HepG2 (cell line): ENCODE data around the gene AMHR2. TPM values are rescaled to one million over a fixed set of nuclear protein-coding genes. Genes with fewer than 3 reads are reported as not detected.

Experiments used
- HNRNPLL ChIP-seq: fragments of 200-400 bp; formaldehyde crosslinking; IDR thresholded peaks from 2 replicates; pipeline ENCODE4 v1.6.1; 2017; ENCODE audit warnings: mild to moderate bottlenecking, low read depth, low read length; ENCODE audit not compliant: poor library complexity, severe bottlenecking
- KLF11 ChIP-seq: IDR thresholded peaks from 2 replicates; pipeline ENCODE4 v1.6.1; 2016; ENCODE audit warnings: missing compliant biosample characterization
- MAZ ChIP-seq, 2 experiments: sonication (generic) in 1 of 2; formaldehyde crosslinking in 1 of 2; IDR thresholded peaks; 2 replicates each; pipeline versions ENCODE4 v1.5.0 to v1.6.1; 2012 to 2020; ENCODE audit warnings: low read depth in 2 of 2, mild to moderate bottlenecking in 2 of 2, borderline replicate concordance in 1 of 2, improper control_type of control experiment in 1 of 2, low read length in 1 of 2, missing genetic modification reagents in 1 of 2, moderate library complexity in 1 of 2
- MTF2 ChIP-seq: sonication (generic); formaldehyde crosslinking; IDR thresholded peaks from 2 replicates; pipeline ENCODE4 v1.5.0; 2020; ENCODE audit warnings: missing genetic modification reagents, borderline replicate concordance
- NR2F6 ChIP-seq, 2 experiments: IDR thresholded peaks; 2 replicates each; pipeline ENCODE4 v1.6.1; 2016; ENCODE audit warnings: antibody characterized with exemption in 1 of 2, mild to moderate bottlenecking in 1 of 2
- POLR2AphosphoS5 ChIP-seq: IDR thresholded peaks from 2 replicates; pipeline ENCODE4 v1.6.1; 2012; ENCODE audit warnings: low read depth, low read length
- SMAD1 ChIP-seq: sonication (generic); formaldehyde crosslinking; IDR thresholded peaks from 2 replicates; pipeline ENCODE4 v1.4.0; 2020; ENCODE audit warnings: missing genetic modification reagents, low read depth, mild to moderate bottlenecking, borderline replicate concordance
- TBX2 ChIP-seq: sonication (generic); formaldehyde crosslinking; IDR thresholded peaks from 2 replicates; pipeline ENCODE4 v1.5.0; 2020; ENCODE audit warnings: missing genetic modification reagents, mild to moderate bottlenecking, borderline replicate concordance
- ZNF260 ChIP-seq: sonication (generic); formaldehyde crosslinking; IDR thresholded peaks from 2 replicates; pipeline ENCODE4 v1.4.0; 2020; ENCODE audit warnings: missing genetic modification reagents, low read depth, mild to moderate bottlenecking, borderline replicate concordance
- ZNF343 ChIP-seq: sonication (generic); formaldehyde crosslinking; IDR thresholded peaks from 2 replicates; pipeline ENCODE4 v1.4.0; 2020; ENCODE audit warnings: mild to moderate bottlenecking, missing genetic modification reagents
- ZNF44 ChIP-seq: sonication (generic); formaldehyde crosslinking; IDR thresholded peaks from 2 replicates; pipeline ENCODE4 v1.5.1; 2020; ENCODE audit warnings: mild to moderate bottlenecking, missing genetic modification reagents
- ZNF550 ChIP-seq: sonication (generic); formaldehyde crosslinking; IDR thresholded peaks from 2 replicates; pipeline ENCODE4 v1.4.0; 2020; ENCODE audit warnings: mild to moderate bottlenecking, missing genetic modification reagents, borderline replicate concordance
- ZNF75D ChIP-seq: sonication (generic); formaldehyde crosslinking; IDR thresholded peaks from 2 replicates; pipeline ENCODE4 v1.8.1; 2023; ENCODE audit warnings: missing genetic modification reagents, mild to moderate bottlenecking, borderline replicate concordance
- ZNF788 ChIP-seq: sonication (generic); formaldehyde crosslinking; IDR thresholded peaks from 2 replicates; pipeline ENCODE4 v1.5.0; 2020; ENCODE audit warnings: mild to moderate bottlenecking, missing genetic modification reagents, borderline replicate concordance
- polyA plus RNA-seq, 8 experiments: library from polyadenylated mRNA; depleted of rRNA in 3 of 8; stranded (reverse) in 7 of 8; unstranded in 1 of 8; fragments of >200 nt; fragmentation: Illumina TruSeq in 4 of 8; extraction: Trizol in 4 of 8; gene quantifications; 2 replicates each; pipeline versions ENCODE4 v1.2.1 to v1.2.3, GENCODE V29; 2011 to 2016; ENCODE audit warnings: low read depth in 4 of 8, missing spikeins in 1 of 8, mixed read lengths in 1 of 8; ENCODE audit not compliant: insufficient read depth in 1 of 8
- total RNA-seq, 5 experiments: library from RNA; depleted of rRNA; stranded (reverse); fragments of >200 nt; fragmentation: Illumina TruSeq; extraction: Trizol; gene quantifications; 2 replicates each; pipeline ENCODE4 v1.2.3, GENCODE V29; 2016; ENCODE audit warnings: low read depth in 1 of 5
- TF ChIP-seq, protein P1 (sequence below): sonication (generic); formaldehyde crosslinking; IDR thresholded peaks from 2 replicates; pipeline ENCODE4 v1.5.0; 2020; ENCODE audit warnings: mild to moderate bottlenecking, missing genetic modification reagents, borderline replicate concordance
- TF ChIP-seq, protein P2 (sequence below): sonication (generic); formaldehyde crosslinking; IDR thresholded peaks from 2 replicates; pipeline ENCODE4 v1.5.0; 2020; ENCODE audit warnings: missing genetic modification reagents
- TF ChIP-seq, protein P3 (sequence below): sonication (generic); formaldehyde crosslinking; IDR thresholded peaks from 2 replicates; pipeline ENCODE4 v1.4.0; 2020; ENCODE audit warnings: missing genetic modification reagents, mild to moderate bottlenecking, borderline replicate concordance

Gene AMHR2
- total and polyA plus RNA-seq, 2 of the 13 experiments (the other 11 are each of a cell fraction or from before 2014, with no cell fraction given): 0.24 to 0.58 TPM

DNA sequence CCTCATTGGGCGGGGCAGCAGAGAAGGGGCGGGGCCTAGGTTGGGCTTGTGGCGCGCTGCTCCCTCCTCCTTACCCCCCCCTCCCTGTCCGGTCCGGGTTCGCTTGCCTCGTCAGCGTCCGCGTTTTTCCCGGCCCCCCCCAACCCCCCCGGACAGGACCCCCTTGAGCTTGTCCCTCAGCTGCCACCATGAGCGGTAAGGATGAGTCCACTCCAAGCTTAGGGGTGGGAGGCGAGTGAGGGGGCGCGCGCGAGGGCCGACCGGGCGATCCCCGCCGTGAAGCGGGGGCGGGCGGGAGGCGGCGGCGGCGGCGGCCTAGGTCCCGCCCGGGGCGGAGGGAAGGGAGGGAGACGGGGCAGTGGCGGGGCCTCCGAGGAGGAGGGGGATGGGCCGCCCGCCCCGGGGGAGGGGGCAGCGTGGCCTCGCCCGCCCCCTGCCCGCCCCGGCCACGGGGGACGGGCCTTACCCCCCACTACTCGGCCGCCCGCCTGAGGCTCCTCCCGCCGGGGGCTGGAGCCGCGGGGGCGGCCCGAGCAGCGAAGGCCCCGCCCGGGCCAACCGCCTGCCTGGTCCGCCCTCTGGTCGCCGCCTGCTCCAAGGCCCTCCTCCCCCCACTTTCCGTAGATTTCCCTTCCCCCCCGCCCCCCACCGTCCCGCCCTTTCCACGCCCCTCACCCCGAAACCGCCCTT, 43.4 kb upstream of the AMHR2 start, which contains the start of gene SP1 (continued):
- TF ChIP-seq HNRNPLL (no peak), KLF11 (CRISPR knock-in tag) (no peak), TBX2 (no peak), ZNF260 (CRISPR knock-in tag) (no peak), NR2F6 (IDR thresholded peaks at IDR 0.05) (no peak), NR2F6 (CRISPR knock-in tag; IDR thresholded peaks at IDR 0.05) (no peak), ZNF788 (no peak), POLR2AphosphoS5 (peak; percentile 45; the same call in 1 of the 2 replicates), ZNF44 (no peak), ZNF75D (CRISPR knock-in tag) (no peak), SMAD1 (CRISPR knock-in tag) (no peak), ZNF343 (CRISPR knock-in tag) (no peak), MAZ (IDR thresholded peaks at IDR 0.05; ENCODE audit: borderline replicate concordance, low read depth, low read length) (peak; percentile 92), MAZ (CRISPR knock-in tag; IDR thresholded peaks at IDR 0.05; ENCODE audit: low read depth) (peak; percentile 72), ZNF550 (CRISPR knock-in tag) (no peak), MTF2 (CRISPR knock-in tag) (no peak)
- TF ChIP-seq, protein P1, sequence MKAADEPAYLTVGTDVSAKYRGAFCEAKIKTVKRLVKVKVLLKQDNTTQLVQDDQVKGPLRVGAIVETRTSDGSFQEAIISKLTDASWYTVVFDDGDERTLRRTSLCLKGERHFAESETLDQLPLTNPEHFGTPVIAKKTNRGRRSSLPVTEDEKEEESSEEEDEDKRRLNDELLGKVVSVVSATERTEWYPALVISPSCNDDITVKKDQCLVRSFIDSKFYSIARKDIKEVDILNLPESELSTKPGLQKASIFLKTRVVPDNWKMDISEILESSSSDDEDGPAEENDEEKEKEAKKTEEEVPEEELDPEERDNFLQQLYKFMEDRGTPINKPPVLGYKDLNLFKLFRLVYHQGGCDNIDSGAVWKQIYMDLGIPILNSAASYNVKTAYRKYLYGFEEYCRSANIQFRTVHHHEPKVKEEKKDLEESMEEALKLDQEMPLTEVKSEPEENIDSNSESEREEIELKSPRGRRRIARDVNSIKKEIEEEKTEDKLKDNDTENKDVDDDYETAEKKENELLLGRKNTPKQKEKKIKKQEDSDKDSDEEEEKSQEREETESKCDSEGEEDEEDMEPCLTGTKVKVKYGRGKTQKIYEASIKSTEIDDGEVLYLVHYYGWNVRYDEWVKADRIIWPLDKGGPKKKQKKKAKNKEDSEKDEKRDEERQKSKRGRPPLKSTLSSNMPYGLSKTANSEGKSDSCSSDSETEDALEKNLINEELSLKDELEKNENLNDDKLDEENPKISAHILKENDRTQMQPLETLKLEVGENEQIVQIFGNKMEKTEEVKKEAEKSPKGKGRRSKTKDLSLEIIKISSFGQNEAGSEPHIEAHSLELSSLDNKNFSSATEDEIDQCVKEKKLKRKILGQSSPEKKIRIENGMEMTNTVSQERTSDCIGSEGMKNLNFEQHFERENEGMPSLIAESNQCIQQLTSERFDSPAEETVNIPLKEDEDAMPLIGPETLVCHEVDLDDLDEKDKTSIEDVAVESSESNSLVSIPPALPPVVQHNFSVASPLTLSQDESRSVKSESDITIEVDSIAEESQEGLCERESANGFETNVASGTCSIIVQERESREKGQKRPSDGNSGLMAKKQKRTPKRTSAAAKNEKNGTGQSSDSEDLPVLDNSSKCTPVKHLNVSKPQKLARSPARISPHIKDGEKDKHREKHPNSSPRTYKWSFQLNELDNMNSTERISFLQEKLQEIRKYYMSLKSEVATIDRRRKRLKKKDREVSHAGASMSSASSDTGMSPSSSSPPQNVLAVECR (CRISPR knock-in tag): no peak
- TF ChIP-seq, protein P2, sequence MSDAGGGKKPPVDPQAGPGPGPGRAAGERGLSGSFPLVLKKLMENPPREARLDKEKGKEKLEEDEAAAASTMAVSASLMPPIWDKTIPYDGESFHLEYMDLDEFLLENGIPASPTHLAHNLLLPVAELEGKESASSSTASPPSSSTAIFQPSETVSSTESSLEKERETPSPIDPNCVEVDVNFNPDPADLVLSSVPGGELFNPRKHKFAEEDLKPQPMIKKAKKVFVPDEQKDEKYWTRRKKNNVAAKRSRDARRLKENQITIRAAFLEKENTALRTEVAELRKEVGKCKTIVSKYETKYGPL (CRISPR knock-in tag): no peak
- TF ChIP-seq, protein P3, sequence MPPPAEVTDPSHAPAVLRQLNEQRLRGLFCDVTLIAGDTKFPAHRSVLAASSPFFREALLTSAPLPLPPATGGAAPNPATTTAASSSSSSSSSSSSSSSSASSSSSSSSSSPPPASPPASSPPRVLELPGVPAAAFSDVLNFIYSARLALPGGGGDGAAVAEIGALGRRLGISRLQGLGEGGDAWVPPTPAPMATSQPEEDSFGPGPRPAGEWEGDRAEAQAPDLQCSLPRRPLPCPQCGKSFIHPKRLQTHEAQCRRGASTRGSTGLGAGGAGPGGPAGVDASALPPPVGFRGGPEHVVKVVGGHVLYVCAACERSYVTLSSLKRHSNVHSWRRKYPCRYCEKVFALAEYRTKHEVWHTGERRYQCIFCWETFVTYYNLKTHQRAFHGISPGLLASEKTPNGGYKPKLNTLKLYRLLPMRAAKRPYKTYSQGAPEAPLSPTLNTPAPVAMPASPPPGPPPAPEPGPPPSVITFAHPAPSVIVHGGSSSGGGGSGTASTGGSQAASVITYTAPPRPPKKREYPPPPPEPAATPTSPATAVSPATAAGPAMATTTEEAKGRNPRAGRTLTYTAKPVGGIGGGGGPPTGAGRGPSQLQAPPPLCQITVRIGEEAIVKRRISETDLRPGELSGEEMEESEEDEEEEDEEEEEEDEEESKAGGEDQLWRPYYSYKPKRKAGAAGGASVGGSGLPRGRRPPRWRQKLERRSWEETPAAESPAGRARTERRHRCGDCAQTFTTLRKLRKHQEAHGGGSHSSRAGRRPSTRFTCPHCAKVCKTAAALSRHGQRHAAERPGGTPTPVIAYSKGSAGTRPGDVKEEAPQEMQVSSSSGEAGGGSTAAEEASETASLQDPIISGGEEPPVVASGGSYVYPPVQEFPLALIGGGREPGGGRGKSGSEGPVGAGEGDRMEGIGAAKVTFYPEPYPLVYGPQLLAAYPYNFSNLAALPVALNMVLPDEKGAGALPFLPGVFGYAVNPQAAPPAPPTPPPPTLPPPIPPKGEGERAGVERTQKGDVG (CRISPR knock-in tag): no peak
